HuH-7 (cell line): ENCODE data around the gene COL20A1.
A peak's percentile ranks its signal among the peaks of the same experiment; 100 is the strongest.

Experiments
- DNase-seq: peaks from one replicate; pipeline ENCODE4 v3.0.0; 2011; ENCODE audit warnings: low spot score

The COL20A1 gene

GRCh38 chr20:63321148-63321831 is 28.3 kb downstream of the COL20A1 start:
- no peak for DNase-seq

GRCh38 chr20:63322146-63322932 is 29.4 kb downstream of the COL20A1 start:
- no peak for DNase-seq

- DNase-seq: no peak
Observed at GRCh38 chr20:63322933-63323273, 29.9 kb downstream of the COL20A1 start.

GRCh38 chr20:63323357-63323981 is 30.5 kb downstream of the COL20A1 start:
- DNase-seq: peak; percentile 65

- no peak for DNase-seq
Observed at GRCh38 chr20:63325021-63325471, 32.1 kb downstream of the COL20A1 start.

GRCh38 chr20:63325554-63326313 is 32.7 kb downstream of the COL20A1 start:
- DNase-seq: no peak

GRCh38 chr20:63326314-63327230 is 33.6 kb downstream of the COL20A1 start:
- no peak for DNase-seq

GRCh38 chr20:63327231-63327745 is 34.3 kb downstream of the COL20A1 start:
- no peak for DNase-seq

- DNase-seq: no peak
Observed at GRCh38 chr20:63328026-63328700, 35.2 kb downstream of the COL20A1 start.

- no peak for DNase-seq
Observed at GRCh38 chr20:63328718-63329275, 35.8 kb downstream of the COL20A1 start.

- DNase-seq: no peak
Observed at GRCh38 chr20:63329331-63330083, 36.5 kb downstream of the COL20A1 start.

GRCh38 chr20:63330084-63330760 is 37.2 kb downstream of the COL20A1 start:
- DNase-seq: no peak

- DNase-seq: no peak
Observed at GRCh38 chr20:63330940-63331339, 38.0 kb downstream of the COL20A1 start.

- no peak for DNase-seq
Observed at GRCh38 chr20:63331741-63332400, 38.9 kb downstream of the COL20A1 start.

GRCh38 chr20:63332488-63333240 is 39.7 kb downstream of the COL20A1 start:
- DNase-seq: no peak

- DNase-seq: no peak
Observed at GRCh38 chr20:63333241-63333836, 40.4 kb downstream of the COL20A1 start.

GRCh38 chr20:63334356-63334755 is 41.4 kb downstream of the COL20A1 start:
- no peak for DNase-seq
